ENCODE measurements around the gene PCDHB8.
A peak's percentile ranks its signal among the peaks of the same experiment; 100 is the strongest.
"Not testable (repeated sequence)": the region's sequence is repeated elsewhere in the genome, so short reads cannot be mapped to it uniquely, and the experiment has no call there.

Gene PCDHB8

DNA sequence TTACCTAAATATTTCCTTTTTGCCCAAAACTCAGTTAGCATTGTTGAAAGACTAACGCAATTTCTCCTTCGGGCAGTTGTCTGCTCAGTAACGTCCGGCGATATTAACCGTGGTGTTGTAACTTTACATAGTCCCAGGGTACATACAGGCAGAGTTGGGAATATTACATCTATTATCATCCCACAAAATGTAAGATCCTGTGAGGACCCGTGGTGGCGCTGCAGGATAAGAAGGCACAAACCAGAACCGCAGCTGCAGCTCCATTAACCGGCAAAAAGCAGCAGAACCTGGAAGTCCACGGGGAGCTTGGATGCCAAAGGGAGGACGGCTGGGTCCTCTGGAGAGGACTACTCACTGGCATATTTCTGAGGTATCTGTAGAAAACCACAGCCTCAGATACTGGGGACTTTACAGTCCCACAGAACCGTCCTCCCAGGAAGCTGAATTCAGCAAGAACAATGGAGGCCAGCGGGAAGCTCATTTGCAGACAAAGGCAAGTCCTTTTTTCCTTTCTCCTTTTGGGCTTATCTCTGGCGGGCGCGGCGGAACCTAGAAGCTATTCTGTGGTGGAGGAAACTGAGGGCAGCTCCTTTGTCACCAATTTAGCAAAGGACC, at the start of gene PCDHB8:
Gene PCDHB8 (plus strand): TSS at position 214 of the 615 bp plus-strand sequence. CDS start 245 bp downstream, at position 459.
- peak; percentile 56 for DNase-seq (ENCODE audit: low spot score)

DNA sequence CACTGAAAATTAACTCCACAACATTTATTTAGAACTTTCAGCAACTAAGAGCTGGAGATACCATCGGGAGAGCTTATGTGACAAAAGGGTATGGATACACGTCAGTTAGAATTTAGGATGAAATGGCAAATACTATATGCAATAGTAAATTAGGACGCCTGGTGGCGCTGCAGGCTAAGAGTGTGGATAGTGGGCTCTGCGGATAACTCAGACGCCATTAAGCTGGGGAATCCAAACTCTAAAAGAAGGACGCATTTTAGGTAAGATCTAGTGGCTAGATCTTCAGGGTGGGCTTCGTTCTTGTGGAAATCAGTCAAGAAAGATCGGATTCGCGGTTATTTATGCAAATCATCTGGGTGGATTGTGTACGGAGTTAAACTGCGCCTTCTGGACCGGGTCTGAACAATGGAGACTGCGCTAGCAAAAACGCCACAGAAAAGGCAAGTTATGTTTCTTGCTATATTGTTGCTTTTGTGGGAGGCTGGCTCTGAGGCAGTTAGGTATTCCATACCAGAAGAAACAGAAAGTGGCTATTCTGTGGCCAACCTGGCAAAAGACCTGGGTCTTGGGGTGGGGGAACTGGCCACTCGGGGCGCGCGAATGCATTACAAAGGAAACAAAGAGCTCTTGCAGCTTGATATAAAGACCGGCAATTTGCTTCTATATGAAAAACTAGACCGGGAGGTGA, 42.4 kb upstream of the PCDHB8 start, which contains the start of gene PCDHB5:
Gene PCDHB5 (plus strand): TSS at position 177 of the 688 bp plus-strand sequence. CDS start 229 bp downstream, at position 406.
- DNase-seq (ENCODE audit: low spot score), result peak; percentile 73

DNA sequence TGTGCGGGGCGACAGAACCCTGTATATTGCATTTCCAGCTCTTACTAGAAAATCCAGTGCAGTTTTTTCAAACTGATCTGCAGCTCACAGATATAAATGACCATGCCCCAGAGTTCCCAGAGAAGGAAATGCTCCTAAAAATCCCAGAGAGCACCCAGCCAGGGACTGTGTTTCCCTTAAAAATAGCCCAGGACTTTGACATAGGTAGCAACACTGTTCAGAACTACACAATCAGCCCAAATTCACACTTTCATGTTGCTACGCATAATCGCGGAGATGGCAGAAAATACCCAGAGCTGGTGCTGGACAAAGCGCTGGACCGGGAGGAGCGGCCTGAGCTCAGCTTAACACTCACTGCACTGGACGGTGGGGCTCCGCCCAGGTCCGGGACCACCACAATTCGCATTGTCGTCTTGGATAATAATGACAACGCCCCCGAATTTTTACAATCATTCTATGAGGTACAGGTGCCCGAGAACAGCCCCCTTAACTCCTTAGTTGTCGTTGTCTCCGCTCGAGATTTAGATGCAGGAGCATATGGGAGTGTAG, 41.8 kb upstream of the PCDHB8 start:
- no peak for DNase-seq (ENCODE audit: low spot score)

DNA sequence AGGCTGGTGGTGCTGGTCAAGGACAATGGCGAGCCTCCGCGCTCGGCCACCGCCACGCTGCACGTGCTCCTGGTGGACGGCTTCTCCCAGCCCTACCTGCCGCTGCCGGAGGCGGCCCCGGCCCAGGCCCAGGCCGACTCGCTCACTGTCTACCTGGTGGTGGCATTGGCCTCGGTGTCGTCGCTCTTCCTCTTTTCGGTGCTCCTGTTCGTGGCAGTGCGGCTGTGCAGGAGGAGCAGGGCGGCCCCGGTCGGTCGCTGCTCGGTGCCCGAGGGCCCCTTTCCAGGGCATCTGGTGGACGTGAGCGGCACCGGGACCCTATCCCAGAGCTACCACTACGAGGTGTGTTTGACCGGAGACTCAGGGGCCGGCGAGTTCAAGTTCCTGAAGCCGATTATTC, 40.2 kb upstream of the PCDHB8 start:
- DNase-seq (ENCODE audit: low spot score), result not testable (repeated sequence)

DNA sequence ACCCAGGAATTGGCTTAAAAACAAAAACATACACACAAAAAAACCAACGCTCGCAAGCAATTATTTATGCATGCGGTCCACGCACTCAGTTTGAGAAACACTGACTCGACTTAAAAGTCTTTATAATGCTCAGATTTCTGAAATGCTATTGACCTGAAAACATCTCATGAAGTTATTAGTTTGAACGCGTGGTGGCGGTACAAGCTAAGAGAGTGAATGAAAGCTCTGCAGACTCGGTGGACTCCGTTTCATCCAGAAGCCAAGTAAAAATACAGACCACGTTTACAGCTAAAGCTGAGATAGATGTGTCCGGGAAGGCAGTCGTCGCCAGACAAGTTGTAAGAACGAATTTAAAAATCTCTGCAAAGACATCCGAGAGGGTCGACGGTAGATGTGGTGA, 27.8 kb upstream of the PCDHB8 start, which contains the start of gene PCDHB6:
Gene PCDHB6 (plus strand): TSS at position 246 of the 400 bp plus-strand sequence. CDS start 201 bp downstream, outside the sequence.
- DNase-seq (ENCODE audit: low spot score), result peak; percentile 58

DNA sequence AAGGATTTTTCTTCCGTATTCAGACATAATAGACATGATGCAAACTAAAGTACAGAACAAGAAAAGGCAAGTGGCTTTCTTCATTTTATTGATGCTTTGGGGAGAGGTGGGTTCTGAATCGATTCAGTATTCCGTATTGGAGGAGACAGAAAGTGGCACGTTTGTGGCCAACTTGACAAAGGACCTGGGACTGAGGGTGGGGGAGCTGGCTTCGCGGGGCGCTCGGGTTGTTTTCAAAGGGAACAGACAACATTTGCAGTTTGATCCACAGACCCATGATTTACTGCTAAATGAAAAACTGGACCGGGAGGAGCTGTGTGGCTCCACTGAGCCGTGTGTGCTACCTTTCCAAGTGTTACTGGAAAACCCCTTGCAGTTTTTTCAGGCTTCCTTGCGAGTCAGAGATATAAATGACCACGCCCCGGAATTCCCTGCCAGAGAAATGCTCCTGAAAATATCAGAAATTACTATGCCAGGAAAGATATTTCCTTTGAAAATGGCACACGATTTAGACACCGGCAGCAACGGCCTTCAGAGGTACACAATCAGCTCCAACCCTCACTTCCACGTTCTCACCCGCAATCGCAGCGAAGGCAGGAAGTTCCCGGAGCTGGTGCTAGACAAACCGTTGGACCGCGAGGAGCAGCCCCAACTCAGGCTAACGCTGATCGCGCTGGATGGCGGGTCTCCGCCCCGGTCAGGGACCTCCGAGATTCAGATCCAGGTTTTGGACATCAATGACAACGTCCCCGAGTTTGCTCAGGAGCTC, 27.2 kb upstream of the PCDHB8 start:
- no peak for DNase-seq (ENCODE audit: low spot score)

DNA sequence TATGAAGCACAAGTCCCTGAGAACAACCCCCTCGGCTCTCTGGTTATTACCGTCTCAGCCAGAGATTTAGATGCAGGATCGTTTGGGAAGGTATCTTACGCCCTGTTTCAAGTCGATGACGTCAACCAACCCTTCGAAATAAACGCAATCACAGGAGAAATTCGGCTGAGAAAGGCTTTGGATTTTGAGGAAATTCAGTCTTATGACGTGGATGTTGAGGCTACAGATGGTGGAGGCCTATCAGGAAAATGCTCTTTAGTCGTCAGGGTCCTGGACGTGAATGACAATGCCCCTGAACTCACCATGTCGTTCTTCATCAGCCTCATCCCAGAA, 26.6 kb upstream of the PCDHB8 start:
- no peak for DNase-seq (ENCODE audit: low spot score)

DNA sequence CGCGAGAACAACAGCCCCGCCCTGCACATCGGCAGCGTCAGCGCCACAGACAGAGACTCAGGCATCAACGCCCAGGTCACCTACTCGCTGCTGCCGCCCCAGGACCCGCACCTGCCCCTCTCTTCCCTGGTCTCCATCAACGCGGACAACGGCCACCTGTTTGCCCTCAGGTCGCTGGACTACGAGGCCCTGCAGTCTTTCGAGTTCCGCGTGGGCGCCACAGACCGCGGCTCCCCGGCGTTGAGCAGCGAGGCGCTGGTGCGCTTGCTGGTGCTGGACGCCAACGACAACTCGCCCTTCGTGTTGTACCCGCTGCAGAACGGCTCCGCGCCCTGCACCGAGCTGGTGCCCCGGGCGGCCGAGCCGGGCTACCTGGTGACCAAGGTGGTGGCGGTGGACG, 26.0 kb upstream of the PCDHB8 start:
- DNase-seq (ENCODE audit: low spot score), result not testable (repeated sequence)

DNA sequence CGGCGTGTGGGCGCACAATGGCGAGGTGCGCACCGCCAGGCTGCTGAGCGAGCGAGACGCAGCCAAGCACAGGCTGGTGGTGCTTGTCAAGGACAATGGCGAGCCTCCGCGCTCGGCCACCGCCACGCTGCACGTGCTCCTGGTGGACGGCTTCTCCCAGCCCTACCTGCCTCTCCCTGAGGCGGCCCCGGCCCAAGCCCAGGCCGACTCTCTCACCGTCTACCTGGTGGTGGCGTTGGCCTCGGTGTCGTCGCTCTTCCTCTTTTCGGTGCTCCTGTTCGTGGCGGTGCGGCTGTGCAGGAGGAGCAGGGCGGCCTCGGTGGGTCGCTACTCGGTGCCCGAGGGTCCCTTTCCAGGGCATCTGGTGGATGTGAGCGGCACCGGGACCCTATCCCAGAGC, 25.5 kb upstream of the PCDHB8 start:
- not testable (repeated sequence) for DNase-seq (ENCODE audit: low spot score)

DNA sequence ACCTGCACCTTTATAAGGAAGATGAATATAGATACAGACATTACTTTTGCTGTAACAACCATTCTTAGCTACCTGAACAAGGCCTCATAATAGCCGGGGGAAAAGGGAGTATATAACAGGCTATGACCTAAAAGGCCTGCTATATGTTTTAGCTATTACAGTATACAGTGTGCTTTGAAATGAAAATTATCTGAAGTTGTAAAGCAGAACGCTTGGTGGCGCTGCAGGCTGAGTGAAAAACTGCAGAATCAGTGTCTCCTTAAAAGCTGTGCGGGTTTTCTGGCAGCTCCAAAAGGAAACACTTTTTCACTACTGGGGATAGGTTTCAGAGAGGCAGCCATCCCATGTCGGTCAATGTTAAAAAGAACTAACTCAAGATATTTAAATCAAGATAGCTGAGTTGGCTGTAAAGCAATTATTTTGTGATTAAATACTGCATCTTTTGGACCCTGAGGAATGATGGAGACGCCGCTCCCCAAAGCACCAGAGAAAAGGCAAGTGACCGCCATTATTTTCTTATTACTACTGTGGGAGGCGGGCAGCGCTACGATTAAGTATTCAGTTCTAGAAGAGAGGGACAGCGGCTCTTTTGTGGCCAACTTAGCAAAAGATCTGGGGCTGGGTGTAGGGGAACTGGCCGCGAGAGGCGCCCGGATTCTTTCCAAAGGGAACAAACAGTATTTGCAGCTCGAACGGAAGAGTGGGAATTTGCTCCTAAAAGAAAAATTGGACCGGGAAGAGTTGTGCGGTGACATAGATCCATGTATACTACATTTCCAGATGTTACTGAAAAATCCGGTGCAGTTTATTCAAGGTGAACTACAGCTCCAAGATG, 21.8 kb upstream of the PCDHB8 start:
- no peak for DNase-seq (ENCODE audit: low spot score)

DNA sequence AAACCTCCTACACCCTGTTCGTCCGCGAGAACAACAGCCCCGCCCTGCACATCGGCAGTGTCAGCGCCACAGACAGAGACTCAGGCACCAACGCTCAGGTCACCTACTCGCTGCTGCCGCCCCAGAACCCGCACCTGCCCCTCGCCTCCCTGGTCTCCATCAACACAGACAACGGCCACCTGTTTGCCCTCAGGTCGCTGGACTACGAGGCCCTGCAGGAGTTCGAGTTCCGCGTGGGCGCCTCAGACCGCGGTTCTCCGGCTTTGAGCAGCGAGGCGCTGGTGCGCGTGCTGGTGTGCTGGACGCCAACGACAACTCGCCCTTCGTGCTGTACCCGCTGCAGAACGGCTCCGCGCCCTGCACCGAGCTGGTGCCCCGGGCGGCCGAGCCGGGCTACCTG, 20.2 kb upstream of the PCDHB8 start:
- not testable (repeated sequence) for DNase-seq (ENCODE audit: low spot score)

DNA sequence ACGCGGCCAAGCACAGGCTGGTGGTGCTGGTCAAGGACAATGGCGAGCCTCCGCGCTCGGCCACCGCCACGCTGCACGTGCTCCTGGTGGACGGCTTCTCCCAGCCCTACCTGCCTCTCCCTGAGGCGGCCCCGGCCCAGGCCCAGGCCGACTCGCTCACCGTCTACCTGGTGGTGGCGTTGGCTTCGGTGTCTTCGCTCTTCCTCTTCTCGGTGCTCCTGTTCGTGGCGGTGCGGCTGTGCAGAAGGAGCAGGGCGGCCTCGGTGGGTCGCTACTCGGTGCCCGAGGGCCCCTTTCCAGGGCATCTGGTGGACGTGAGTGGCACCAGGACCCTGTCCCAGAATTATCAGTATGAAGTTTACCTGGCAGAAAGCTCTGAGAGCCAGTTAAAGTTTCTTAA, 19.7 kb upstream of the PCDHB8 start:
- DNase-seq (ENCODE audit: low spot score), result not testable (repeated sequence)

DNA sequence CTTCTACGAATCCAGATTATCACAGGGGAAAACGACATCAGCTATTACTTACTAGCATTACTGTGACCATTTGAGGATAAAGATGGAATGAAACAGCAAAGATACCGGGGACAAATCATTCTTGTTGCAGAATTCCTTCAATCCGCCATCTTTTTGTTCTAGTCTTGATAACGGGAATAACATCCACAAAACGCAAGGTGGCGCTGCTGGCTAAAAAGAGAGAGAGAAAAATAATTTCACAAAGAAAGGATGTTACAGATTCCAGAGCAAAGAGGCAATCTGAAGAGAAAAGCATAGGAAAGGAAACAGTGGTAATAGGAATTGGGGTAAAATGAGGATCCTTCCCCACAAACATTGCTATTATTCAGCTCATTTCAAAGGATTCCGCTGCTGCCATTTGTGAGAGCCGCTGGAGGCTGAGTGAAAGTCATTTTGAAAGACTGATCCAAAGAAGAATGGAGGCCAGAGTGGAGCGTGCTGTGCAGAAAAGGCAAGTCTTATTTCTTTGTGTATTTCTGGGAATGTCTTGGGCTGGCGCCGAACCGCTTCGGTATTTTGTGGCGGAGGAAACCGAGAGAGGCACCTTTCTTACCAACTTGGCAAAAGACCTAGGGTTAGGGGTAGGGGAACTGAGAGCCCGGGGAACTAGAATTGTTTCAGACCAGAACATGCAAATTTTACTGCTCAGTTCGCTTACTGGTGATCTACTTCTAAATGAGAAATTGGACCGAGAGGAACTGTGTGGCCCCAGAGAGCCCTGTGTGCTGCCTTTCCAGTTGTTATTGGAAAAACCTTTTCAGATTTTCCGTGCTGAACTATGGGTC, 5.0 kb upstream of the PCDHB8 start, which contains the start of gene PCDHB7:
Gene PCDHB7 (plus strand): TSS at position 264 of the 824 bp plus-strand sequence. CDS start 192 bp downstream, at position 456.
- DNase-seq (ENCODE audit: low spot score), result peak; percentile 67

DNA sequence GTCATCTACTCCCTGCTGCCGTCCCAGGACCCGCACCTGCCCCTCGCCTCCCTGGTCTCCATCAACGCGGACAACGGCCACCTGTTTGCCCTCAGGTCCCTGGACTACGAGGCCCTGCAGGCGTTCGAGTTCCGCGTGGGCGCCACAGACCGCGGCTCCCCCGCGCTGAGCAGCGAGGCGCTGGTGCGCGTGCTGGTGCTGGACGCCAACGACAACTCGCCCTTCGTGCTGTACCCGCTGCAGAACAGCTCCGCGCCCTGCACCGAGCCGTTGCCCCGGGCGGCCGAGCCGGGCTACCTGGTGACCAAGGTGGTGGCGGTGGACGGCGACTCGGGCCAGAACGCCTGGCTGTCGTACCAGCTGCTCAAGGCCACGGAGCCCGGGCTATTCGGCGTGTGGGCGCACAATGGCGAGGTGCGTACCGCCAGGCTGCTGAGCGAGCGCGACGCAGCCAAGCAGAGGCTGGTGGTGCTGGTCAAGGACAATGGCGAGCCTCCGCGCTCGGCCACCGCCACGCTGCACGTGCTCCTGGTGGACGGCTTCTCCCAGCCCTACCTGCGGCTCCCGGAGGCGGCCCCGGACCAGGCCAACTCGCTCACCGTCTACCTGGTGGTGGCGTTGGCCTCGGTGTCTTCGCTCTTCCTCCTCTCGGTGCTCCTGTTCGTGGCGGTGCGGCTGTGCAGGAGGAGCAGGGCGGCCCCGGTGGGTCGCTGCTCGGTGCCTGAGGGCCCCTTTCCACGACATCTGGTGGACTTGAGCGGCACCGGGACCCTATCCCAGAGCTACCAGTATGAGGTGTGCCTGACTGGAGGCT, 3.1 kb upstream of the PCDHB8 start:
- not testable (repeated sequence) for DNase-seq (ENCODE audit: low spot score)

DNA sequence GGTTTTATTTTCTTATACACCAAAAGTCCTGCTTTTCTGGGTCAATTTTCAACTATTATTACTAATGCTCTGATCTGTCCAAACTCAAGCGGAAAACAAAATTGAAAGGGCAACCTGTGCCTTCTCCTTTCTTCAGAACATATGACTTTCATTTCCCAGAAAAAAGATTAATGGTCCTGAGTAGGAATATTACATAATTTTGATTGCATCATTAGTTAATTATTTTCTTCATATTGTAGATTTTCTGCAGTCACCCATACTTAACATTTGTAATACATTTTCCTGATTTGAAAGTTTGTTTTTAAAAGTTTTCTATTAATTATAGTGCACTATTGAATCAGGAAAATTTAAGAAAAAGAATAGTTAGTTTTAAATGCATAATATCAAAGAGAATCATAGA, 1.7 kb upstream of the PCDHB8 start:
- no peak for DNase-seq (ENCODE audit: low spot score)

DNA sequence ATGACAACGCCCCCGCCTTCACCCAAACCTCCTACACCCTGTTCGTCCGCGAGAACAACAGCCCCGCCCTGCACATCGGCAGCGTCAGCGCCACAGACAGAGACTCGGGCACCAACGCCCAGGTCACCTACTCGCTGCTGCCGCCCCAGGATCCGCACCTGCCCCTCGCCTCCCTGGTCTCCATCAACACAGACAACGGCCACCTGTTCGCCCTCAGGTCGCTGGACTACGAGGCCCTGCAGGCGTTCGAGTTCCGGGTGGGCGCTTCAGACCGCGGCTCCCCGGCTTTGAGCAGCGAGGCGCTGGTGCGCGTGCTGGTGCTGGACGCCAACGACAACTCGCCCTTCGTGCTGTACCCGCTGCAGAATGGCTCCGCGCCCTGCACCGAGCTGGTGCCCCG, 1.8 kb downstream of the PCDHB8 start:
- DNase-seq (ENCODE audit: low spot score), result not testable (repeated sequence)

DNA sequence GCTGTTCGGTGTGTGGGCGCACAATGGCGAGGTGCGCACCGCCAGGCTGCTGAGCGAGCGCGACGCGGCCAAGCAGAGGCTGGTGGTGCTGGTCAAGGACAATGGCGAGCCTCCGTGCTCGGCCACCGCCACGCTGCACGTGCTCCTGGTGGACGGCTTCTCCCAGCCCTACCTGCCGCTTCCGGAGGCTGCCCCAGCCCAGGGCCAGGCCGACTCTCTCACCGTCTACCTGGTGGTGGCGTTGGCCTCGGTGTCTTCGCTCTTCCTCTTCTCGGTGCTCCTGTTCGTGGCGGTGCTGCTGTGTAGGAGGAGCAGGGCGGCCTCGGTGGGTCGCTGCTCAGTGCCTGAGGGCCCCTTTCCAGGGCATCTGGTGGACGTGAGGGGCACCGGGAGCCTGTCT, 2.3 kb downstream of the PCDHB8 start:
- not testable (repeated sequence) for DNase-seq (ENCODE audit: low spot score)

DNA sequence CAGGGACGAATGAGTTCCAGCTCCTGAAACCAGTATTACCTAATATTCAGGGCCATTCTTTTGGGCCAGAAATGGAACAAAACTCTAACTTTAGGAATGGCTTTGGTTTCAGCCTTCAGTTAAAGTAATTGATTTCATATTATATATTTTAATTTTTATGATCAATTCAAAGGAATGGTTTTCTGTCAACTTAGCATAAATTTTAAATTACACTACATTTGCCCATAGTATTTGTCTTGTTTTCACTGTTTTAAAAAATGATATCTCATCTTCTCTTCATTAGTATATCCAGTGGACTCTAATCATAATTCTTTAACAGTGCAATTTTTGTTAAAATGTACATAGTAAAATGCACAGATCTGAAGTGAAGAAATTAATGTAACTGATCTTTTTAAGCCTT, 2.7 kb downstream of the PCDHB8 start:
- DNase-seq (ENCODE audit: low spot score), result no peak

DNA sequence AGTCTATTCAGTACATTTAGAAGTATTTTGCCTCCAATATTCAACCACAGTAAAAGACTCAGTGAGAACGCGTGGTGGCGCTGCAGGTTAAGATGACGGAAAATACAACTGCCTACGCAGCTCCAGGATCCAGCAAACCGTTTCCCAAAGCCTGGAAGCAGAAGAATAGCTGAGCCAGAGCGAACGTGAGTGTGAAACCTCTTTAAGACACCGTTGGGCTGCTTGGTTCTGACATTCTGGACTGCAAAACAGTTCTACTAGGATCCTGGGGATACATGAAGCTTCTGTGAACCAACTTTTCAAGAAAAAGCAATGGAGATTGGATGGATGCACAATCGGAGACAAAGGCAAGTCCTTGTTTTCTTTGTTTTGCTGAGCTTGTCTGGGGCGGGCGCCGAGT, 4.7 kb downstream of the PCDHB8 start, which contains the start of gene PCDHB16:
Gene PCDHB16 (plus strand): TSS at position 140 of the 400 bp plus-strand sequence. CDS start 173 bp downstream, at position 313.
- DNase-seq (ENCODE audit: low spot score), result peak; percentile 67

All from GM03348 (cell line).